GM21381 (cell line): ENCODE measurements around the gene PDE4D.
"Not testable (repeated sequence)": the region's sequence is repeated elsewhere in the genome, so short reads cannot be mapped to it uniquely, and the experiment has no call there.

Source experiments
- ATAC-seq: cut with Tn5 transposase; IDR thresholded peaks from one replicate; pipeline ENCODE4 v1.9.1; 2021; ENCODE audit warnings: mild to moderate bottlenecking, moderate library complexity; ENCODE audit not compliant: unreplicated experiment

The PDE4D gene

GRCh38 chr5:59587489-59588337 lies 305.8 kb downstream of the PDE4D start:
- ATAC-seq: no peak

GRCh38 chr5:59586841-59587240 lies 306.7 kb downstream of the PDE4D start:
- no peak for ATAC-seq

GRCh38 chr5:59584858-59585846 lies 308.4 kb downstream of the PDE4D start:
- ATAC-seq: no peak

DNA sequence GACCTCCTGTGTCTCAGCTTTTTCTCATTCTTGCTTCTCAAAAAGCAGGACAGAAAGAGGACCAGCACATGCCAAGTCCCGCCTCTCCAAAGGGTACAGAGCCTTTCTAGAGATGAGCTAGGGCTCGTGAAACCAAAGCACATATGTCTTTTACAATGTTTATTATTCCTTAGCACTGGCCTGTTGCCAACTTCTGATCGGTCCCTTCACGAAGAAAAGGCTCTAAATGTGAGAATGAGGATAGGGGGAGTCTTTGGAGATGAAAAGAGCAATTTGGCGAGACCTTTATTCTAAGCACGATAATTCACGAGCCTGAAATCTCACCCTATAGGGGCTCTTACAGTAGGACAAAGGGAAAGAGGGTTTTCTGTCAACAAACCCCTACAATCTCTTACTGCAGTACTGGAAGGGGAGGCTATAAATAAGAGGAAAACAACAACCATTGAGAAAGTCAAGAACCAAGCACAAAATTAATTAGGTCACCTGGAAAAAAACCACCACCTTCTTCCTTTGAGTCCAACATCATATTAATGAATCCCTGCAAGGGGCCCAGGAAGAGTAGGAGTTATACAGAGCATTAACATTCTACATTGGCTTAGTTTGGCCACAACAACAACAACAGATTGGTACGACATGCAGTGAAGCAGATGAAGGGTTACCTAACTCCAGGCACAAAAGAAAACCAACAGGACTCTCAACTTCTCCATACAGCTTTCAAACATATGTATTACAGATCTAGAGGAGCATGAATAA lies 309.5 kb downstream of the PDE4D start:
- no peak for ATAC-seq

- no peak for ATAC-seq
These were observed 310.2 kb downstream of the PDE4D start for GRCh38 chr5:59583151-59583809.

- ATAC-seq: no peak
These were observed 310.8 kb downstream of the PDE4D start for GRCh38 chr5:59582746-59583145.

DNA sequence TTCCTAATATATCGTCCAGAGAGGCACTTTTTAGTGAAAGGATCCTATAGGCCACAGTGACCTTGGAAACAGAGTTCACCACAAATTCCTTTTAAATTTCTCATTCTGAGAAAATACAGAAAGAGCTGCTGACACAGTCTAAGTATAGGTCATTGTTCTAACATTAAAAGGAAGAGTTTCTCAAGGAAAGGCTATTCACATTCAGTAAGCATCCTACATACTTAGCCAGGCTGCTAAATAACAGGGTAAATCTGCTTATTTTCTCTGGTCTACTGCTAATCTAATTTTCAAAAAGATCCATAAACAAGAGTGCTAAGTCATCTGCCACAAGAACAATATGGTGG lies 313.7 kb downstream of the PDE4D start:
- no peak for ATAC-seq

- no peak for ATAC-seq
These were observed 314.3 kb downstream of the PDE4D start for GRCh38 chr5:59579101-59579823.

- no peak for ATAC-seq
These were observed 316.0 kb downstream of the PDE4D start for GRCh38 chr5:59577485-59577884.

- ATAC-seq: no peak
These were observed 317.7 kb downstream of the PDE4D start for GRCh38 chr5:59575648-59576445.

DNA sequence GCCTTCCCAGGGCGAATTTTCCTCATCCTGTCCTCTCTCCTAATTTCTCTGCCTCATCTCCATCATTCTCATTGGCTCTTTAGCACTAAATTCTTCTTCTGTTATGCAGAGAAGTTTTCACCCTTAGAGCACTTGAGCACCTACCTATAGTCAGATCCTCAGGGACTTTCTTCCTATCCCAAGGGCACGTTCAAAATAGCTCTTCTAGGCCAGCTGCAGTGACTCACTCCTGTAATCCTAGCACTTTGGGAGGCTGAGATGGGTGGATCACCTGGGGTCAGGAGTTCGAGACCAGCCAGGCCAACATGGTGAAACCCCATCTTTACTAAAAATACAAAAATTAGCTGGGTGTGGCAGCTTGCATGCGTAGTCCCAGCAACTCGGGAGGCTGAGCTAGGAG lies 320.0 kb downstream of the PDE4D start:
- ATAC-seq: not testable (repeated sequence)

GRCh38 chr5:59571067-59571466 lies 322.5 kb downstream of the PDE4D start:
- ATAC-seq: no peak

DNA sequence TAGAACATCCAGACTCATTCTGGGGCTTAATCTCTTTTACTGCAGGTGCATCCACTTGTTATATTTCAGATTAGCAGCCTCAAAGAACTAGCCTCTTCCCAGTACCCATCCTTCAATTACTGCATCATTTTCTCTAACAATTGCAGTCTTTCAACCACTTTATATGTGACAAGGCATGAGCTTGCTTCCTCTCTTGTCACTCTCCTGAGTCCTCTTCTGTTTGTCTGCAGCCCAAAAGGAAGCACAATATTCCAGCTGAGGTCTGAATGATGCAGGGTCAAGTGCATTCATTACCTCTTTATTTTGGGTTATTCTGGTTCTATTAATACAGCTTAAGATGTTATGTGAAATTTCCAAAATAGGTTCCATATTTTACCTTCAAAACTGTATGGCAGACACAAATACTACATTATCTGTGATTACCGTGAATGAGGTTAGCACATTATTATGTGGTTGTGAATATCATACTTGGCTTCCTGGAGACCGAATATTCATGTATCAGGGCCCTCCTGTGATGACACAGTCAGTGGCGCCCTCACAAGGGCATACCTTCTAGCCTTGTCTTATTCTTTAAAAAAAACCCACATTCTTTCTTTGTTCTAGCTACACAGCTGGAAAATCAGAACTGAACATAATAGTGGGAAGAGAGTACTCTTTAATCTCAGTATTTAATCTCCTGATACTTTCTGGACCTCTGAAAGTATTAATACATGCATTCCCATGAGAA lies 323.8 kb downstream of the PDE4D start:
- no peak for ATAC-seq

- ATAC-seq: no peak
These were observed 324.4 kb downstream of the PDE4D start for GRCh38 chr5:59569158-59569557.

GRCh38 chr5:59568161-59568560 lies 325.4 kb downstream of the PDE4D start:
- no peak for ATAC-seq

DNA sequence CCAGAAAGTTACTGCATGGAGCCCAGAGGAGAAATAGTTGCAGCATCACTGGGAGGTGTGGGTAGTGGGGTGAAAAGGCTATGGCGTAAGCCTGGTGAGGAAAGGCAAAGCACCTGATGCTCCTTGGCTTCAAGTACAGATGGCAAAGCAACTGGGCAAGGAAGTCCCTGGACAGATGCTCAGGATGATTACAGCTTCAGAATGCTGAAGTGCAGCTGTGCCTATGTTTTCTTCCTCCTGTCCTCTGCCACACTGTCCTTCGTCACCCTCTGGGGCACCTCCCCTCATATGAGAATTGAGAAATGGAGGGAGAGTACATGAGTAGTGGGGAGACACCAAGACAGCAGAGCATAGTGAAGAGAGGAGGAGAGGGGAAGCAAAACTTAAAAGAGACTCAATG lies 328.0 kb downstream of the PDE4D start:
- no peak for ATAC-seq

GRCh38 chr5:59564895-59565294 lies 328.6 kb downstream of the PDE4D start:
- no peak for ATAC-seq

- ATAC-seq: peak; percentile 88
These were observed 330.7 kb downstream of the PDE4D start for GRCh38 chr5:59562756-59563389.
